ENCODE measurements around the gene HLA-DRA. TPM values are rescaled to one million over a fixed set of nuclear protein-coding genes. Genes with fewer than 3 reads are reported as not detected.

The HLA-DRA gene
- polyA plus RNA-seq, 1 donor (not counting 4 experiments of a cell fraction or from before 2014, with no cell fraction given), result 0.21 TPM

GRCh38 chr6:32406197-32406596 lies 33.5 kb upstream of the HLA-DRA start:
- Histone ChIP-seq H3K4me2 (ENCODE audit: control insufficient read depth, extremely low read depth, insufficient read depth, low read depth, low read length) (no peak overlapping the region), H4K20me1 (ENCODE audit: control insufficient read depth, extremely low read depth, insufficient read depth, low read length) (no peaks in the 10 kb centered on the region), H3K9me3 (ENCODE audit: control insufficient read depth, low read depth, low read length) (no peaks in the 10 kb centered on the region), H3K27ac (ENCODE audit: control insufficient read depth, insufficient read depth, low read length) (no peak overlapping the region), H3K4me1 (ENCODE audit: control insufficient read depth, extremely low read depth, insufficient read depth, low read length) (no peaks in the 10 kb centered on the region), H3K9me1 (ENCODE audit: control insufficient read depth, extremely low read depth, insufficient read depth, low read length) (no peaks in the 10 kb centered on the region), H3K4me3 (ENCODE audit: control insufficient read depth in 2 of 3, extremely low read depth in 1 of 3, insufficient read depth in 2 of 3, low read depth in 1 of 3, low read length in 3 of 3) (no peak overlapping the region), H3K36me3 (ENCODE audit: control insufficient read depth in 2 of 2, extremely low read depth in 1 of 2, insufficient read depth in 2 of 2, low read length in 2 of 2) (no peaks in the 10 kb centered on the region), H3K9ac (ENCODE audit: control insufficient read depth, extremely low read depth, insufficient read depth, low read length) (no peak overlapping the region), H3K79me2 (ENCODE audit: control insufficient read depth, insufficient read depth, low read length) (no peaks in the 10 kb centered on the region), H2AFZ (ENCODE audit: control insufficient read depth, low read length) (no peak overlapping the region), H3K27me3 (ENCODE audit: control insufficient read depth, extremely low read depth, insufficient read depth, low read length) (peaks cover 17% of the 10 kb centered on the region)
- TF ChIP-seq, protein P1, sequence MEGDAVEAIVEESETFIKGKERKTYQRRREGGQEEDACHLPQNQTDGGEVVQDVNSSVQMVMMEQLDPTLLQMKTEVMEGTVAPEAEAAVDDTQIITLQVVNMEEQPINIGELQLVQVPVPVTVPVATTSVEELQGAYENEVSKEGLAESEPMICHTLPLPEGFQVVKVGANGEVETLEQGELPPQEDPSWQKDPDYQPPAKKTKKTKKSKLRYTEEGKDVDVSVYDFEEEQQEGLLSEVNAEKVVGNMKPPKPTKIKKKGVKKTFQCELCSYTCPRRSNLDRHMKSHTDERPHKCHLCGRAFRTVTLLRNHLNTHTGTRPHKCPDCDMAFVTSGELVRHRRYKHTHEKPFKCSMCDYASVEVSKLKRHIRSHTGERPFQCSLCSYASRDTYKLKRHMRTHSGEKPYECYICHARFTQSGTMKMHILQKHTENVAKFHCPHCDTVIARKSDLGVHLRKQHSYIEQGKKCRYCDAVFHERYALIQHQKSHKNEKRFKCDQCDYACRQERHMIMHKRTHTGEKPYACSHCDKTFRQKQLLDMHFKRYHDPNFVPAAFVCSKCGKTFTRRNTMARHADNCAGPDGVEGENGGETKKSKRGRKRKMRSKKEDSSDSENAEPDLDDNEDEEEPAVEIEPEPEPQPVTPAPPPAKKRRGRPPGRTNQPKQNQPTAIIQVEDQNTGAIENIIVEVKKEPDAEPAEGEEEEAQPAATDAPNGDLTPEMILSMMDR (optimal IDR thresholded peaks at IDR 0.05 in 1 of 3, IDR thresholded peaks at IDR 0.05 in 1 of 3, conservative IDR thresholded peaks at IDR 0.05 in 1 of 3; ENCODE audit: extremely low read depth in 1 of 3, insufficient read depth in 2 of 3, low read length in 3 of 3), result no peak
- TF ChIP-seq EZH2 (IDR thresholded peaks at IDR 0.05; ENCODE audit: low read length), result no peak
- dilution Hi-C loops (cut with MboI; ENCODE audit: extremely low pct_ligation_motif_present, low sequenced_read_pairs), result no loop called here
- FAIRE-seq, result no peak
- DNase-seq (ENCODE audit: low read depth, low spot score), result no peak

DNA sequence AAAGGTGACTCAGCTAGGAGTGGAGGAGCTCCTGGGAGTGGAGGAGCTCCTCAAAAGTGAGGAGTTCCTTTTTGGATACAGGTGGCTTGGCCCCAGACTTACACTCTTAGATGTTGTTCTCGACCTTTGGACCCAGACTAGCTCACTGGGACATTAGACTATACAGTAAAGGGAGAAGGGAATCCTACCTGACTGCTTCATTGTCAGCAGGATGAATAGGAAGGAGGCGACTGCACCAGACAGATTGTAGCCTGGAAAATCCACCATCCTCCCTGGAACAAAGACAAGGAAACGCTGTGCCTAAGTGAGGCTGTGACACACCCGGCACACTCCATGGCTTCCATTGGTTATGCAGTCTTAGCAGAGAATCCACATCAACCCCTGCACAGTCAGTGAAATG lies 32.8 kb upstream of the HLA-DRA start, which contains the start of gene BTNL2:
Gene BTNL2, minus strand, starts transcription at position 325 of the 400 bp plus-strand sequence. Its CDS starts 58 bp downstream, at position 267.
- H3K9ac ChIP-seq (ENCODE audit: control insufficient read depth, extremely low read depth, insufficient read depth, low read length), result no peak within 1 kb of the TSS
- DNase-seq (ENCODE audit: low read depth, low spot score) (no peak), FAIRE-seq (no peak)
- no peaks in the 10 kb centered on the region for H3K9me3 ChIP-seq (ENCODE audit: control insufficient read depth, low read depth, low read length)
- no peak within 1 kb of the TSS for H3K4me3 ChIP-seq (ENCODE audit: control insufficient read depth in 2 of 3, extremely low read depth in 1 of 3, insufficient read depth in 2 of 3, low read depth in 1 of 3, low read length in 3 of 3)
- no peaks in the 10 kb centered on the region for H3K9me1 ChIP-seq (ENCODE audit: control insufficient read depth, extremely low read depth, insufficient read depth, low read length)
- no peak within 1 kb of the TSS for H3K4me2 ChIP-seq (ENCODE audit: control insufficient read depth, extremely low read depth, insufficient read depth, low read depth, low read length)
- H3K36me3 ChIP-seq (ENCODE audit: control insufficient read depth in 2 of 2, extremely low read depth in 1 of 2, insufficient read depth in 2 of 2, low read length in 2 of 2), result no peaks in the 10 kb centered on the region
- peaks cover 20% of the 10 kb centered on the region for H3K27me3 ChIP-seq (ENCODE audit: control insufficient read depth, extremely low read depth, insufficient read depth, low read length)
- no peaks in the 10 kb centered on the region for H3K79me2 ChIP-seq (ENCODE audit: control insufficient read depth, insufficient read depth, low read length)
- TF ChIP-seq, protein P1 (optimal IDR thresholded peaks at IDR 0.05 in 1 of 3, IDR thresholded peaks at IDR 0.05 in 1 of 3, conservative IDR thresholded peaks at IDR 0.05 in 1 of 3; ENCODE audit: extremely low read depth in 1 of 3, insufficient read depth in 2 of 3, low read length in 3 of 3), result no peak
- no peak for TF ChIP-seq EZH2 (IDR thresholded peaks at IDR 0.05; ENCODE audit: low read length)
- H3K4me1 ChIP-seq (ENCODE audit: control insufficient read depth, extremely low read depth, insufficient read depth, low read length), result no peaks in the 10 kb centered on the region
- dilution Hi-C loops (cut with MboI; ENCODE audit: extremely low pct_ligation_motif_present, low sequenced_read_pairs), result no loop called here
- no peaks in the 10 kb centered on the region for H4K20me1 ChIP-seq (ENCODE audit: control insufficient read depth, extremely low read depth, insufficient read depth, low read length)
- H3K27ac ChIP-seq (ENCODE audit: control insufficient read depth, insufficient read depth, low read length), result no peak within 1 kb of the TSS
- H2AFZ ChIP-seq (ENCODE audit: control insufficient read depth, low read length), result no peak within 1 kb of the TSS

Measured in keratinocyte (primary cell).